HepG2 (cell line): ENCODE data around the gene SAMD10. TPM values are rescaled to one million over a fixed set of nuclear protein-coding genes. Genes with fewer than 3 reads are reported as not detected.

Source experiments
- DDIT3 ChIP-seq: sonication (generic); formaldehyde crosslinking; IDR thresholded peaks from 2 replicates; pipeline ENCODE4 v1.4.0; 2020; ENCODE audit warnings: mild to moderate bottlenecking, missing genetic modification reagents
- ELK4 ChIP-seq: sonication (generic); formaldehyde crosslinking; IDR thresholded peaks from 2 replicates; pipeline ENCODE4 v1.9.0; 2021; ENCODE audit warnings: missing genetic modification reagents, borderline replicate concordance
- ESRRA ChIP-seq: sonication (generic); formaldehyde crosslinking; IDR thresholded peaks from 2 replicates; pipeline ENCODE4 v1.5.1; 2020; ENCODE audit warnings: mild to moderate bottlenecking, low read depth, missing genetic modification reagents
- FOXA3 ChIP-seq: IDR thresholded peaks from 2 replicates; pipeline ENCODE4 v1.6.1; 2016; ENCODE audit warnings: missing genetic modification reagents, missing compliant biosample characterization
- FOXK2 ChIP-seq: fragments of 450-650 bp; IDR thresholded peaks from 2 replicates; pipeline ENCODE4 v1.6.1; 2016
- FOXP4 ChIP-seq: sonication (generic); formaldehyde crosslinking; IDR thresholded peaks from 2 replicates; pipeline ENCODE4 v1.4.0; 2020; ENCODE audit warnings: missing genetic modification reagents
- GMEB1 ChIP-seq: sonication (generic); formaldehyde crosslinking; IDR thresholded peaks from 2 replicates; pipeline ENCODE4 v1.5.1; 2020; ENCODE audit warnings: missing genetic modification reagents, mild to moderate bottlenecking, borderline replicate concordance
- HOXA9 ChIP-seq: sonication (generic); formaldehyde crosslinking; IDR thresholded peaks from 2 replicates; pipeline ENCODE4 v1.8.1; 2022; ENCODE audit warnings: missing genetic modification reagents, mild to moderate bottlenecking, moderate library complexity, borderline replicate concordance
- IKZF5 ChIP-seq: IDR thresholded peaks from 2 replicates; pipeline ENCODE4 v1.6.1; 2018; ENCODE audit warnings: missing genetic modification reagents, mild to moderate bottlenecking, missing compliant biosample characterization
- KDM3A ChIP-seq: IDR thresholded peaks from 2 replicates; pipeline ENCODE4 v1.6.1; 2018; ENCODE audit warnings: low read depth, missing compliant biosample characterization
- MAFG ChIP-seq: sonication (generic); formaldehyde crosslinking; IDR thresholded peaks from 2 replicates; pipeline ENCODE4 v1.5.1; 2020; ENCODE audit warnings: mild to moderate bottlenecking, missing genetic modification reagents
- MAZ ChIP-seq, 2 experiments: sonication (generic) in 1 of 2; formaldehyde crosslinking in 1 of 2; IDR thresholded peaks; 2 replicates each; pipeline versions ENCODE4 v1.5.0 to v1.6.1; 2012 to 2020; ENCODE audit warnings: low read depth in 2 of 2, mild to moderate bottlenecking in 2 of 2, borderline replicate concordance in 1 of 2, improper control_type of control experiment in 1 of 2, low read length in 1 of 2, missing genetic modification reagents in 1 of 2, moderate library complexity in 1 of 2
- MTF1 ChIP-seq: sonication (generic); formaldehyde crosslinking; IDR thresholded peaks from 2 replicates; pipeline ENCODE4 v1.5.0; 2020; ENCODE audit warnings: missing genetic modification reagents
- TBL1XR1 ChIP-seq: fragments of 150-350 bp; IDR thresholded peaks from 2 replicates; pipeline ENCODE4 v1.6.1; 2014; ENCODE audit warnings: borderline replicate concordance, low read length; ENCODE audit not compliant: partially characterized antibody
- TCF12 ChIP-seq, 2 experiments: fragments of 450-650 bp in 1 of 2; sonication (generic) in 1 of 2; formaldehyde crosslinking in 1 of 2; IDR thresholded peaks; 2 replicates each; pipeline versions ENCODE4 v1.6.1 to v1.8.0; 2017 to 2022; ENCODE audit warnings: antibody characterized with exemption in 1 of 2, mild to moderate bottlenecking in 1 of 2, missing genetic modification reagents in 1 of 2, moderate library complexity in 1 of 2
- ZFP82 ChIP-seq: sonication (generic); formaldehyde crosslinking; IDR thresholded peaks from 2 replicates; pipeline ENCODE4 v1.5.1; 2020; ENCODE audit warnings: mild to moderate bottlenecking, missing genetic modification reagents, borderline replicate concordance
- ZMYM2 ChIP-seq: sonication (generic); formaldehyde crosslinking; IDR thresholded peaks from 2 replicates; pipeline ENCODE4 v1.8.0; 2022; ENCODE audit warnings: mild to moderate bottlenecking, missing genetic modification reagents
- ZNF335 ChIP-seq: sonication (generic); formaldehyde crosslinking; IDR thresholded peaks from 2 replicates; pipeline ENCODE4 v1.4.0; 2020; ENCODE audit warnings: missing genetic modification reagents
- ZNF430 ChIP-seq: sonication (generic); formaldehyde crosslinking; IDR thresholded peaks from 2 replicates; pipeline ENCODE4 v1.9.0; 2021; ENCODE audit warnings: mild to moderate bottlenecking, missing genetic modification reagents
- ZNF746 ChIP-seq: sonication (generic); formaldehyde crosslinking; IDR thresholded peaks from 2 replicates; pipeline ENCODE4 v1.8.0; 2022; ENCODE audit warnings: mild to moderate bottlenecking, missing genetic modification reagents
- ZNF841 ChIP-seq: sonication (generic); formaldehyde crosslinking; IDR thresholded peaks from 2 replicates; pipeline ENCODE4 v1.8.1; 2023; ENCODE audit warnings: missing genetic modification reagents, borderline replicate concordance
- polyA plus RNA-seq, 8 experiments: library from polyadenylated mRNA; depleted of rRNA in 3 of 8; stranded (reverse) in 7 of 8; unstranded in 1 of 8; fragments of >200 nt; fragmentation: Illumina TruSeq in 4 of 8; extraction: Trizol in 4 of 8; gene quantifications; 2 replicates each; pipeline versions ENCODE4 v1.2.1 to v1.2.3, GENCODE V29; 2011 to 2016; ENCODE audit warnings: low read depth in 4 of 8, missing spikeins in 1 of 8, mixed read lengths in 1 of 8; ENCODE audit not compliant: insufficient read depth in 1 of 8
- total RNA-seq, 5 experiments: library from RNA; depleted of rRNA; stranded (reverse); fragments of >200 nt; fragmentation: Illumina TruSeq; extraction: Trizol; gene quantifications; 2 replicates each; pipeline ENCODE4 v1.2.3, GENCODE V29; 2016; ENCODE audit warnings: low read depth in 1 of 5

The SAMD10 gene
- total and polyA plus RNA-seq, 2 of the 13 experiments (the other 11 are each of a cell fraction or from before 2014, with no cell fraction given) = 6.1 to 11.0 TPM

- TF ChIP-seq FOXP4 (CRISPR knock-in tag) (no peak), ZNF430 (CRISPR knock-in tag) (no peak), HOXA9 (CRISPR knock-in tag) (no peak), TBL1XR1 (no peak), ZFP82 (CRISPR knock-in tag) (no peak), ELK4 (no peak), FOXA3 (CRISPR knock-in tag) (no peak), MTF1 (CRISPR knock-in tag) (no peak), MAFG (CRISPR knock-in tag) (no peak), KDM3A (CRISPR knock-in tag) (no peak; the same call in 1 of the 2 replicates), ZNF841 (CRISPR knock-in tag) (no peak), IKZF5 (CRISPR knock-in tag) (no peak), TCF12 (IDR thresholded peaks at IDR 0.05) (no peak), TCF12 (CRISPR knock-in tag; IDR thresholded peaks at IDR 0.05) (peak; percentile 67; the same call in 1 of the 2 replicates), ZMYM2 (no peak), ZNF335 (CRISPR knock-in tag) (no peak), MAZ (IDR thresholded peaks at IDR 0.05; ENCODE audit: borderline replicate concordance, low read depth, low read length) (no peak), MAZ (CRISPR knock-in tag; IDR thresholded peaks at IDR 0.05; ENCODE audit: low read depth) (no peak), GMEB1 (CRISPR knock-in tag) (no peak), ZNF746 (no peak), ESRRA (CRISPR knock-in tag) (no peak; the same call in 1 of the 2 replicates), FOXK2 (no peak), DDIT3 (CRISPR knock-in tag) (no peak)
These were observed 44.1 kb upstream of the SAMD10 start (continued) for GRCh38 chr20:64023361-64024140.
